Brain pericyte (primary cell): ENCODE measurements around the gene MIER1.
"Not testable (repeated sequence)": the region's sequence is repeated elsewhere in the genome, so short reads cannot be mapped to it uniquely, and the experiment has no call there.

ENCODE experiments used
- DNase-seq: peaks from one replicate; pipeline ENCODE4 v3.0.0-alpha.2; 2012; ENCODE audit warnings: low read depth, low spot score

Gene MIER1

DNA sequence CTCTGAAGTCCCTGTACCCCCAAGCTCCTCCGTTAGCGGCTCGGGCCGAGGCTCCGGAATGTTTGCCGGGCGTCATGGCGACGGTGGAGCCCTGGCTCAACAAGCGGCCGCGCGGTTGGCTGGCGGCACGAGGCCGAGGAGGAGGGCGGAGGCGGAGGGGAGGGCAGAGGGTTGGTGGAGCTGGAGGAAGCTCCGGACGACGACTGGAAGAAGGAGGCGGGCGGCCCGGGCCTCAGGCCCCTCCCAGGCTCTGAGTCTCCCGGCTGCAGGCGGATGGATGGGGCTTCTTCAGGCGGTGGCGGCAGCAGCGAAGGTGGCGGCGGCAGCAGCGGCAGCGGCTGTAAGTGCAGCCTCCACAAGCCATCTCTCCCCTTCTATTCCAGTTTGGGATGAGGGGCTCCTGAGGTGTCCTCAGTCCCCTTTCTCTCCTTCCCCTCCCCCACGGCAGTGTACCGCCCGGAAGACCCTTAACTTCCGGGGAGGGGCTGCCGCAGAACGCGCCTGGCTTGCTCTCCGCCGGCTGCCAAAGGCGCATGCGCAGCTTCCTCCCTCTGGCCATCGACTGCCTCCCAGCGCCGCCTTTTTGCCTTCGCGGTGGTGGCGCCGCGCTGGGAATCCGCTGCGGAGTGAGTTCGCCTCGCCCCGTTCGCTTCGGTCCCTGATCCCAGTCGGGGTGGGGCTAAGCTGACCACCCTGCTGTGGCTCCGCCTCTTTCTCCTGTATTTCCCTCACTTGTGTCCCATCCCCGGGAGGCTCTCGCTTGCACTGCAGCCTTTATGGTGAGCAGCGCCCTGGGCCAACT, at the start of gene MIER1, which contains the start of gene DNAI4:
TSS of gene MIER1 (plus strand) at position 235 of the 802 bp plus-strand sequence. CDS start at position 274, 39 bp downstream.
TSS of gene DNAI4 (minus strand) at position 101 of the 802 bp plus-strand sequence. CDS start at position 76, 25 bp downstream.
- DNase-seq = peak; percentile 97

DNA sequence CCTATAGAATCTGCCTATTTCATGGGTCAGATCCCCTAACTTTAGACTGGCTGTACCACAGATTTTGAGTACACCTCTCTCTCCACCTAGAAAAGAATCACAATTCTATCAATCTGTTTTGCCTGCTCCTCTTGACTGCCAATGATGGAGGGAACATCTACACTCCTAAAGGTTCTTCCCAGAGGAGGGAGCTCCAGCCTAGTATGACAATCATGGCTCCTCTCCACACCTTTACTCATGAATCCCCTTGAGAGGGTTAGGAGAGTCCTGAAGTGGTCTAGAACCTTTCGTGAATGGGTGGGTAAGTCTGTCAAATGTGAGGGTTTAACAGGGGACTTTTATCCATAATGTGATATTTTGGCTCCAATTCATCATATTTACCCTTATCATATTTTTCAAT, 48.1 kb upstream of the MIER1 start:
- no peak for DNase-seq

DNA sequence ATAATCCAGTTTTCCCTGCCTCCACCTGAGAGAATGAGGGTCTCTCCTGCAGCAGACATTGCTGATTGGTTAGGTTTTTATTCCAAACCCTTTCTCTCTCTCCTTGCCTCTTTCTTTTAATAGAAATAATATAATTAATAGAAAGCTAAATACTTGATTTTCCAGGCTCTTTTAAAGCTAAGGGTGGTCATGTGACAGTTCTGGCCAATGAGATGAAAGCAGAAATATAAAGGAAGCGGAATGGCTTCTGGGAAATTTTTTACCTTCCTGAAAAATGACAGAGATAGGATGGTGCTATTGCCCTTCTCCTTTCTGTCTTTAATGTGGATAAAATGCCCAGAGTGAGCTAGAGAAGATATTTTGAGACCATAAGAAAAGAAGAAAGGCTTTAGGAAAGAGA, 35.8 kb upstream of the MIER1 start:
- DNase-seq = no peak

DNA sequence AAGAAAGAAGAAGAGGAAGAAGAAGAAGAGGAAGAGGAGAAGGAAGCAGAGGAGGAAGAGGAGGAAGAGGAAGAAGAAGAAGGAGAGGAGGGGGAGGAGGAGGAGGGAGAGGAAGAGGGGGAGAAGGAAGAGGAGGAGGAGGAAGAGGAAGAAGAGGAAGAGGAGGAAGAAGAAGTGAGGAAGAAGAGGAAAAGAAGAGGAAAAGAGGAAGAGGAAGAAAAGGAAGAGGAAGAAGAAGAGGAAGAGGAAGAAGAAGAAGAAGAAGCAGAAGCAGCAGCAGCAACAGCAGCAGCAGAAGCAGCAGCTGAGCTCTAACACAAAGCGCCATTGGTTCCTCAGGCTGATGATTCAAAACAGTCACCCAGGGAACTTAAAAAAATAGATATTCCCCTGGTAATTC, 34.2 kb upstream of the MIER1 start:
- no peak for DNase-seq

DNA sequence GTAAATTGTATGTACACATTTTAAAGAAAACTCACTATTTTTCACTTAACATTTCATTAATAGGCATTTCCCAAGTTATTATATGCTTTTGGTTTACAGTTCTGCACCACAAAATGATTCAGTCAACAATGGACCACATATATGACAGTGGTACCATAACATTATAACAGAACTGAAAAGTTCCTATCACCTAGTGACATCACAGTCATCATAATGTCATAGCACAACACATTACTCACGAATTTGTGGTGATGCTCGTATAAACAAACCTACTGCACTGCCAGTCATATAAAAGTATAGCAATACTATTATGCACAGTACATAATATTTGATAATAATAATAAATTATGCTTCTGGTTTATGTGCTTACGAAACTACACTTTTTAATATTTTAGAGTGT, 31.1 kb upstream of the MIER1 start:
- no peak for DNase-seq

DNA sequence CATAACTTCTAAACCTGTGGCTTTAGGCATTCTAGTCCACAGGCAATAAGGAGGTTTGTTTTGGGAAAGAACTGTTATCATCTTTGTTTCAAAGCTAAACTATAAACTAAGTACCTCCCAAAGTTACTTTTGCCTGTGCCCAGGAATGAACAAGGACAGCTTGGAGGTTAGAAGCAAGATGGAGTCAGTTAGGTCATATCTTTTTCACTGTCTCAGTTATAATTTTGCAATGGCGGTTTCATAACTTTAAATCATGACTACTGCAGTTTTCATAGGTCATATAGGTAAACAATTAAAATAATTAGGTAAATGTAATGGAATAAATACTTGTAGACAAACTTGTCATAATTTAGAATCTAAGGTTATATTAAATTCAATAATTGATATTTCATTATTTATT, 9.6 kb upstream of the MIER1 start:
- not testable (repeated sequence) for DNase-seq

DNA sequence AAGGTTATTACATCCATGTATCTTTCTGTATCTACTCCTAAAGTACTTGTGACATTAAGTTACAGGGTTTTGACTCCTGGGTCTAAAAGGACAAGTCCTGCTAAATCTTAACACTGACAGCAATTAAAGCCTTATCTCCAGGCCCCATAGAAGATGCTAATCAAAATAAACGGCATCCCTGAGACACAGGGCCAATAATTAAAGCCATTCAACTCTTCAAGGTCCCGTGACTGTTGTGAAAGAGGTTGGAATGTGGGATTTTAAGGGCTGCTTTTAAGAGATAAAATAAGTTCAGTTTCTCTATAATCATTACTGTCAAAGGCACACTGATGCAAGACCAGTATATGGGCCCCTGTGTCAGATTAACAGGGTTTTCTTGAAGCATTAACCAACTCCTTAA, 8.5 kb upstream of the MIER1 start:
- no peak for DNase-seq

DNA sequence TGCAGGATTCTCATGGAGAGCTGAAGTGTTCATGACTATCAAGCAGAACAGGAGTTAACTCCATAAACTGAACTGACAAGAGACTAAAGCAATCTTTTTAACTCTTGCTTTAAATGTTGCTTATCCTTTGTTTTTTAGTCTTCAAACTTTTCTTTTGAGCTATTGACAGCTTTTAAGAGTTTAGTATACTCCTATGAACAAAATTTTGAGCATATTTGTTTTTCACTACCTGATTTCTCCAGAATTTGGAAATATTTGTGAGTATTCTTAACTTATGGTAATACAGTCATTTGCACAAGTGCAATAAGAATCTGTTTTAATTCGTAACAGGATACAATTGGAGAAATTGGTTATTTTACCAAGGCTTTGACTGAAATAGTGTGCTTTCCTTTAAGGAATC, 7.3 kb upstream of the MIER1 start:
- no peak for DNase-seq

DNA sequence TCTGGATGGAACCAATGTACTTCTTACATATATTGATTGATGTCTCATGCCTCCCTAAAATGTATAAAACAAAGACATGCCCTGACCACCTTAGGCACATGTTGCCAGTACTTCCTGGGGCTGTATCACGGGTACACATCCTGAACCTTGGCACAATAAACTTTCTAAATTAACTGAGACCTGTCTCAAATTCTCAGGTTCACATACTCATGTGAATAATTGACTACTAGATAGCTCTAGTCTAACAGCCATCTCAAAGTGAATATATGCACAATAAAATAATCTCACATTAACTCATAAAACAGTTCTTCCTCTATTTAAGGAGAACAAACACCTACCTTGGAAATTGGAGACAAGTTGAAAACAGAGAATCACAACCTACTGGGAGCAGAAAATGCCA, 5.7 kb upstream of the MIER1 start:
- DNase-seq = no peak

DNA sequence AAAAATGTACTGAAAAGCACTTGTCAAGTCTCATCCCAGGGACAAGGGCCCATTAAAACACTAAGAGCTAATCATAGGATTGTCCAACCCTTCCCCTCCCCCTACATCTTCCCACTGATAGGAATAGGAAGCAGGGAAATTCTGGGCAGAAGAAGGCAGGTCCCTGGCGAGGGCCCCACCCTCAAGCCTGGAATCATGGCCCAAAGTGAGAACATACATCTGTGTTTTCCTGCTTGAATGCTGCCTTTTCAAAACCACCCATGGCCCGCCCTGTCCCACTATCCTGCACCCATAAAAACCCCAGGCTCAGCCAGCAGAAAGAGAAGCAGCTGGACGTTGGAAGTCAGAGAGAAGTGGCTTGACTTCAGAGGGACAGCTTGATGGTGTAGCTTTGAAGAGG, 5.0 kb upstream of the MIER1 start:
- no peak for DNase-seq

DNA sequence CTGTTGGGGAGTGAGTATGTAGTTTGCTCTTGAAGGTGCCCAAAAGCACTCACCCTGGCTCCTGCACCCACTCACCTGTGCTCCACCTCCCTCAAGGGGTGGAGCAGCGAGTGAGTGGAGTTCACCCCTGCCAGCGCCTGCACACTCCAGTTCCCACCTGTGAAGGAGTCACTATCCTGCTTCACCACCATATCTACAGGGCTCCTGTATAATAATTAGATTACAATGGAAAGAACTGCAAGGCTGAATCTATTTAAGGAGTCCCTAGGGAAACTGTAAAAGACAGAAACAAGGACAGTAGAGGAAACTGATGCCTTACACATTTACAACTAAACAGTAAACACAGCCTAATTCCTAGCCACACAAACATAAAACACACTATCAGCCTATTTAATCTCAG, 4.2 kb upstream of the MIER1 start:
- no peak for DNase-seq

DNA sequence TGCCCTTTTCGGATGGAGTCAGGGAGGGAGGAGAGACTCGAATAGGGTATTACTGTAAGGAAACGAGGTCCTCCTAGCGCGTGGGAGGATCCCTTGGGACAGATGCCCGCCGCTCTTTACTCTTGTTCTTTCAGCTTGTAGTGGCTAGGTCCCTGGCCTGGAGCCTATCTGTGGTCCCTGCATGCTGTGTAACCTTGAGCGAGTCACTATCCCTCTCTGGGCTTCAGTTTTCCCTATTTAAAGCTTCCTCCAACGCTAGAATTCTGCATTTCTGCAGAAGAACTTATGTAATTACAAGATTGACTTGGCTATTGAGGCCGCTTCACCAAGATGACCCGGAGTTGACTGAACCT, 744 bp downstream of the MIER1 start:
- no peak for DNase-seq

DNA sequence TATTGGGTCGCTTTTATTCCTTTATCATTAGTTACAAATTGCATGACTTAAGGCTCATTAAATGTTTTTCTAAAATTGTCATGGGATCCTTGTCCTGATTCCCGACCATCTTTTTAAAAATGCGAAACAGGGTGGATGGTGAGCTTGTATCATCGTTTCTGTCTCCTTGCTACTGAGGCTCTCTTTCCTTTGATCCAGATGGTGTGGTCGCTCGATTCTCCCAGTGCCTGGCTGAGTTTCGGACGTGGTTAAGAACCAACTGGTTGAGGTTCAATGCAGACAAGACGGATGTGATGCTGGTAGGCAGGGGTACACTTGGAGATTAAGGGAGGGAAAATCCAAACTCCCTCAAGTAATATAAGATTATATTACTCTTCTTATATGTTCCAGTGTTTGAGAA, 1.2 kb downstream of the MIER1 start:
- DNase-seq = no peak

DNA sequence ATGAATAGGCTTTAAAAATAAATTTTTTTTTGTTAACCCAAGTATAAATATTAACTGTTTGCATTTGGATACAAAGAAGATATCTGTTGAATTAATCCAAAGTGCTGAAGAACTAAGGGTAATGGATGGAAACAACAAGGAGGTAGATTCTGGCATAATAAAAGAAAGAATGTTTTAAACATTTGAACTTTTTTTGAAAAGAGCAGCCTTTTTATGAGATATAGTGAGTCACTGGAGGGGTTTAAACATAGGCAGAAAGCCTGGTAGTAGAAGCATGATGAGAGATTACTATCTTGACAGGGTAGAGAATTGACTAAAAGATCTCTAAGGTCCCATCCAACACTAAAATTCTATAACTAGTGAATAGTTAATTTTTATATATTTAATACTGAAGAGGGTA, 2.7 kb downstream of the MIER1 start:
- DNase-seq = no peak

DNA sequence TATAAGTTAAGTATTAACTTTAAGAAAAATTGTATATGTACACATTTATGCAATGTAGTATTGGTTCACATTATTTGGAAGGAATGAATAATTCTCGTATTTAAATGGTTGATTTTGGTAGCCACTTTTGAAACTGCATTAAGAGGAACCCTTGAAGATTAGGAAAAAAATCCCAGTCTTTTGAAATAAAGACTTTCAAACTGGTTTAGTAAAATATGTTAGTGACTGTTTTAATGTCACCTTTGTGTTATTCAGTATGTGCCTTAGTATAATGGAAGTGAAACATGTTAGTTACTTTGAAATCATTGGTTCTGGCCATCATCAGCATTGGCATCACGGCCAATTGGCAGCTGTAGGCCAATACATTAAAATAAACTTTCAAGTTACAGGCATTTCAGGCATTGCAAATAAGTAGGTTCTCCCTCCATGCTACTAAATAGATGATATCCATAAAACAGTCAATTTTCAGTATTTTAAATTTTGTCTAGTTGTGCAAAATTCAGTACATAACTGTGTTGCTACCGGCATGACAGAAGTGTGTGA, 4.4 kb downstream of the MIER1 start:
- DNase-seq = no peak

DNA sequence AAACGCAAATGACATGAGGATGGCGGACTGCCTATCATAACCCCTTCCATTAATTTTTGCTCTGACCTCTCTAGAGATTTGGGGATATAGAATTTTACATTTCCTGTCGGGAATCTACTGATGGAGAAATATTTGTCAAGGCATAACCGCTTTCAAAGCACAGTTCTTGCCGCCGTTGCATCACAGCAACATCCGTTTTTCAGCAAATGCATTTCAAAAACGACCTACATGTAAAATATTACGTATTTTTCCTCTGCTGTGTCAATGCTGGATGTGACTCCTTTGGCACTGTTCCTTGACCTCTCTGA, 4.9 kb downstream of the MIER1 start:
- DNase-seq = no peak

DNA sequence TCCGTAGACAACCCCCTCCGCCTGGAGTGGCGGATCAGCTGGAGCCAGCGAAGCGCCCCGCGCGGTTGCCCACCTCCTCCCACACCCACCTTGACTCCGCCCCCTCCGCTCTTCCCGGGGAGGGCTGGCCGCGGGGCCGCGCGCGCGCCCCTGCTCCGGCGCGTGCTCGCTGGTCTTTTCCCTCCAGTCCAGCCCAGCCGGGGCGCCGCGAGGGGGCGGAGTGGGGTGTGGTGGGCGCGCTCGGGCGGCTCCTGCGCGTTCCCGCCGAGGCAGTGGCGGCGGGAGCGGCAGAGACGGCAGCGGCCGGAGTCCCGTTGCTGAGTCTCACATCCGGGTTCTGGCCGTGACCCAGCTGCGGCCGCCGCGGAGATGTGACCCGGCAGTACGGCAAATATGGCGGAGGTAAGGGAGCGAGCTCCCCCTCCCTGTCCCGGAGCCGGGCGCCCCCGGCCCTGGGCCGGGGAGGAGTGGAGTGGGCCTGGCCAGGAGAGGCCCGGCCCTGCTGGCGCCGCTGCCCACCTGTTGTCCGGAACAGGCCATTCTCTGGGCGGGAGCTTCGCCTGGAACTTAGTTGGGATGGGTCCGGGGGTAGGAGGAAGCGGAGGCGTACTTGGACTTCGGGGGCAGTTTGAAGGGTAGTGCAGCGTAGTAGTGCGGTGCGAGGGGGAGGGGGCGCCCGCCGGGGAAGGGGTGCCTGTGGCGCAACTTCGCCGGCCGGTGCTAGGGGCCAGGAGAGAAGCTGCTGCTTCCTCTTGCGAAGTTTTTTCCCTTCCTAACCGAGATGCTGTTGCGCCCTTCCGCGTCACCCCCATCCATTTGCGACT, 5.4 kb downstream of the MIER1 start:
- peak; percentile 74 for DNase-seq

DNA sequence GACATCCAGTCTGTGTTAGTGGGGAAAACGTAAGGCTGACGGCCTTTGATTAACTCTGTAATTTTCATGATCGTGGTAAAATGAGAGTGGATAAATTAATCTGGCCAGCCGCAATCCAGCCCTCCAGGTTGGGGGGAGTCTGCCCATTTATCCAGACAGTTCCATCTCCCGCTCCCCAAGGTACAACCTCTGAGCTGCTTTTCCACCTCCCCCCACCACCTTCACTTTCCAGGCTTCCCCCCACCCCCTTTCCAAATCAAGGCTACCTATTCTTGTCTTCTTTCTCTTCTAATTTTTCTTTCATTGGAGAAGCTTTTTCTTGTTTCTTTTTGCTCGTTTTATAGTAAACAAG, 6.0 kb downstream of the MIER1 start:
- DNase-seq = no peak

DNA sequence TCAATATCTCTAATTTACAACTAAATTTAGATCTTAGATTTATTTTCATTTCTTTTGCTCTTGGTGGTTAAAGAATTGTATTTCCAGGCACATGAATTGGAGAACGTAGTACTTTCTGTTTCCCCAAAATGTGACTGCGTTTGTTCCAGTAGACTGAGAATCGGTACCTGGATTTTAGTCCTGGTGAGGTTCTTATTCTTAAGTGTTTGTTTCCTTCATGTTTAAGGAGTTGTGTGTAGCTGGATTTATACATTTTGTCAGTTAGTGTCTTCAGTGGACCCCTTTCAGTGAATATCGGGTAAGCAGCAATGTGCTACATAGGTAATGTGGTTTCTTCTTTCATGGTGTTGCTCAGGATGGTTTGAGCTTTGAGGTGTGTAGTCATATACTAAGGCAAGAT, 6.8 kb downstream of the MIER1 start:
- no peak for DNase-seq

DNA sequence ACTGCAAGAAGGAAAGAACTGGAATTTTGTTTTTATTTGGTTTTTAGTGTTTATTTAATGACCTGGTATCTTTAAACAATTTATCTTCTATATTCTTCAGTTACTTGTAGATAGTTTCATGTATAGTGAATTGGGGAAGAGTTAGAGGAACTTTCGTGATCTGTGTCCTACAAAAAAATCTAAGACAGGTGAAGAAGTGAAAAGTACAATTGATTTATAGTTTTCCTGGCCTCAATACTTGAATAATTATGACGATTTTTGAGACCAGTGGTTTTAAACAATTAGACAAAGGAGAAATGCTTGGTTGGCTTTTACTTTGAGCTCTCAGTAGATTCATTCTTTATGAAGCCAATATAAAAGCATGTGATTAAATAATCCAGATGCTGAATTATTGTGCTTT, 7.5 kb downstream of the MIER1 start:
- no peak for DNase-seq

DNA sequence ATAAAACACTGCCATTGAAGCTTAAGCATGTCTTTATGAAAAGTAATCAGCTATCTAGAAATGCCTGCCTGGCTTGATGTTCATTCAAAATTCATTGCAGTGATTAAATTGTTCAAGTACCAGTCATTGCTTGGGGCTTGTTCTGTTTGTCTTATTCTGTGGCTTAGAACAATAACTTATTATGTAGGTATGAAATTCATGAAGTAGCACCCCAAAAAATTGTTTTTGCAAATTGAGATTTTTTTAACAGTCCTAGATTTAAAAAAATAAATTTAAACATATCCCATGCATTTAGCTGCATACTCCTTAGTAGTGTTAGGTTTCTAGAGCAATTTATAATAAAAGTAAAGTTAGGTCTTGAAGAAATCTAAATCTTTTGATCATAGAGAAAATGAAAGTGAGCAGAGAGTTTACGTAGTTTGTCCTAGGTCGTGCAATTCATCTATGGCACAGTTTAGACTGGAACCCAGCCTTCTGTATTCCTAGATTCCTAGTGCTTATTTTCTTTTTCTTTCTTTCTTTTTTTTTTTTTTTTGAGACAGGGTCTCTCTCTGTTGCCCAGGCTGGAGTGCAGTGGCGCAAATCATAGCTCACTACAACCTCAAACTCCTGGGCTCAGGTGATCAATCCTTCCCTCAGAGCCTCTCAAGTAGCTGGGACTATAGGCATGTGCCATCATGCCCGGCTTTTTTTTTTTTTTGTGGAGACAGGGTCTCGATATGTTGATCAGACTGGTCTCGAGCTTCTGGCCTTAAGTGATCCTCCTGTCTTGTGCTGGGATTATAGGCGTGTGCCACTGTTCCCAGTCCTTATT, 9.3 kb downstream of the MIER1 start:
- no peak for DNase-seq

DNA sequence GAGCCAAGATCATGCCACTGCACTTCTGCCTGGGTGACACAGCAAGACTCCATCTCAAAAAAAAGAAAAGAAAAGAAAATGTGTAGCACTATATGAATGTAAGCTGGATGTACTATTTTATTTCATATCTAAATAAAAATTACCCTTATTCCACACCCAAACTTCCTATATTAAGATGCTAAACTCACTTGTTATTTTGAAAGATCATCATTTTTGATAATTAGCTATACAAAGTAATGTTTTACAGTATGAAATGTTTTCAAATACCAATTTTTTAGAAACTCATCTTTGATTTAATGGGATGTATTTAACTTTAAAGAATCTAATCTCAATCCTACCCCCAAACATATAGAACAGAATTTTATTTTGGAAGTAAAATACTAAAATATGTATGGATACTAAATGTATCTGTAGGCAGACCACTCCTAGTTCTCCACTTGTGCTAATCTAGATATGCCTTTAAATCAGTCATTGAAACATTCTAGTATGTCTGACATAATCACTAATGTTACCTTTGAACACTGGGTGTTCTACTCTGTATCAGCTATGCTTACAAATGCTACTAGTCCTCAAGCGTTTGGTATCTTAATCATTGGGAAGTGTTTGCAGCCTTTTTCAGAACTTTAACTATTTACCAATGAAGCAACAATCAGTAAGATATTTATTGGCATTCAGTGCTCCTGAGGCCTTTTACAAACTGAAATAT, 12.9 kb downstream of the MIER1 start:
- DNase-seq = no peak
